Nephron (organoid): ENCODE results near the gene OTUD7B.

ENCODE experiments used
- H3K27ac Mint-ChIP-seq, 3 experiments: 2 replicates each; pipeline ENCODE4 v1.8.0; 2020; ENCODE audit warnings: mixed read lengths in 3 of 3, mild to moderate bottlenecking in 2 of 3, moderate library complexity in 1 of 3
- H3K27me3 Mint-ChIP-seq: 2 replicates; pipeline ENCODE4 v1.8.0; 2021; ENCODE audit warnings: low read depth, mild to moderate bottlenecking, moderate library complexity, mixed read lengths
- H3K36me3 Mint-ChIP-seq: 2 replicates; pipeline ENCODE4 v1.8.0; 2020; ENCODE audit warnings: low read depth, mixed read lengths
- H3K4me1 Mint-ChIP-seq: 2 replicates; pipeline ENCODE4 v1.8.0; 2020; ENCODE audit warnings: mixed read lengths
- H3K4me3 Mint-ChIP-seq, 3 experiments: 2 replicates each; pipeline ENCODE4 v1.8.0; 2020; ENCODE audit warnings: mild to moderate bottlenecking in 3 of 3, mixed read lengths in 3 of 3, moderate library complexity in 2 of 3
- H3K9me3 Mint-ChIP-seq: 2 replicates; pipeline ENCODE4 v1.8.0; 2020; ENCODE audit warnings: mixed read lengths
- TF ChIP-seq, protein P1 (sequence below), 3 experiments: fragments of 200-600 bp; sonication (generic); IDR thresholded peaks; one replicate each; pipeline ENCODE4 v1.5.0; 2021; ENCODE audit warnings: antibody characterized with exemption in 3 of 3; ENCODE audit not compliant: unreplicated experiment in 3 of 3

OTUD7B gene

DNA sequence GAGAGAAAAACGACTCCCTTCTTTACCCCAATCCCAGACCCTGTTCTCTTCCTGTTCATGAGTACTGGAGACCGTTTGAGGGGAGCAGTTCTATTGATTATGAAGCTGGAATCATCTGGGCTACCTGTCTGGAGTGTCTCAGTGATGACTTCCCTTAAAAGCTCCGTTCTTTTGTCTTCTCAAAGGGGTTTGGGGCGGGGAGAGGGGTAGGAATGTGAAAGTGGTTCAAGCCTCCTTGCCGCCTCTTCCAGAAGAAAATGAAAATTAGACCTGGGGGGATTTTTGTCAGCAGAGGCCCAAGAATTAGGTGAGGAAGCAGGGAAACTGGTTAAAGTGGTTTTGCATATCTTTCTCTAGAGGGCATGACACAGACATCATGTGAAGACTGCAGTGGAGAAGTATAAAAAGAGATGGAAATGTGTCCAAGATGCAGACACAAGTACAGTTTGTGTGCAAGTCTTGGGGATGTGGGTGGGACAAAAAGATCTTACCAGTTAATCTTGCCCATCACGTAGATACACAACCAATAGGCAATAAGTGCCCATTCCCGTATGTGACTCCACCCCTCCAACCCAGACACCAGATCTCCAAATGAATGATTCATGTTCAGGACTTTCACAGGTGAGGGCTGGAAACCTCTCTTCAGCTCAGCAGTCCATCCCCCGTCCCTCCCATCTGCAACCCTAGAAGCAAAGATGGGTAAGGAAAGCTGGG lies 73.4 kb downstream of the OTUD7B start:
- peak overlapping the region; percentile 90 to 94 (median 93) for H3K4me3 Mint-ChIP-seq
- H3K27ac Mint-ChIP-seq: peak overlapping the region; percentile 84 to 92 (median 89)
- H3K9me3 Mint-ChIP-seq: no peaks in the 10 kb centered on the region
- TF ChIP-seq, protein P1, sequence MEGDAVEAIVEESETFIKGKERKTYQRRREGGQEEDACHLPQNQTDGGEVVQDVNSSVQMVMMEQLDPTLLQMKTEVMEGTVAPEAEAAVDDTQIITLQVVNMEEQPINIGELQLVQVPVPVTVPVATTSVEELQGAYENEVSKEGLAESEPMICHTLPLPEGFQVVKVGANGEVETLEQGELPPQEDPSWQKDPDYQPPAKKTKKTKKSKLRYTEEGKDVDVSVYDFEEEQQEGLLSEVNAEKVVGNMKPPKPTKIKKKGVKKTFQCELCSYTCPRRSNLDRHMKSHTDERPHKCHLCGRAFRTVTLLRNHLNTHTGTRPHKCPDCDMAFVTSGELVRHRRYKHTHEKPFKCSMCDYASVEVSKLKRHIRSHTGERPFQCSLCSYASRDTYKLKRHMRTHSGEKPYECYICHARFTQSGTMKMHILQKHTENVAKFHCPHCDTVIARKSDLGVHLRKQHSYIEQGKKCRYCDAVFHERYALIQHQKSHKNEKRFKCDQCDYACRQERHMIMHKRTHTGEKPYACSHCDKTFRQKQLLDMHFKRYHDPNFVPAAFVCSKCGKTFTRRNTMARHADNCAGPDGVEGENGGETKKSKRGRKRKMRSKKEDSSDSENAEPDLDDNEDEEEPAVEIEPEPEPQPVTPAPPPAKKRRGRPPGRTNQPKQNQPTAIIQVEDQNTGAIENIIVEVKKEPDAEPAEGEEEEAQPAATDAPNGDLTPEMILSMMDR (IDR thresholded peaks at IDR 0.05; ENCODE audit: unreplicated experiment in 3 of 3): no peak
- no peaks in the 10 kb centered on the region for H3K27me3 Mint-ChIP-seq
- H3K4me1 Mint-ChIP-seq: peaks cover 56% of the 10 kb centered on the region
- H3K36me3 Mint-ChIP-seq: peaks cover 8% of the 10 kb centered on the region

GRCh38 chr1:149936170-149936991 lies 74.1 kb downstream of the OTUD7B start, which contains the start of gene MTMR11:
Gene MTMR11 (minus strand): TSS chr1:149936879. CDS start chr1:149936647, 232 bp downstream.
- H3K27ac Mint-ChIP-seq: peak within 1 kb of the TSS; percentile 84 to 92 (median 89)
- H3K4me3 Mint-ChIP-seq: peak within 1 kb of the TSS; percentile 90 to 94 (median 93)
- TF ChIP-seq, protein P1 (IDR thresholded peaks at IDR 0.05; ENCODE audit: unreplicated experiment in 3 of 3): no peak
- H3K36me3 Mint-ChIP-seq: peaks cover 15% of the 10 kb centered on the region
- no peaks in the 10 kb centered on the region for H3K9me3 Mint-ChIP-seq
- H3K4me1 Mint-ChIP-seq: peaks cover 59% of the 10 kb centered on the region
- H3K27me3 Mint-ChIP-seq: no peaks in the 10 kb centered on the region

- Mint-ChIP-seq H3K27ac (no peak overlapping the region), H3K9me3 (no peaks in the 10 kb centered on the region), H3K4me1 (peaks cover 62% of the 10 kb centered on the region), H3K4me3 (peak overlapping the region; percentile 19 to 93 (median 60)), H3K27me3 (no peaks in the 10 kb centered on the region), H3K36me3 (peaks cover 26% of the 10 kb centered on the region)
- TF ChIP-seq, protein P1 (IDR thresholded peaks at IDR 0.05; ENCODE audit: unreplicated experiment in 3 of 3): no peak
Measured at GRCh38 chr1:149934356-149934755, 76.2 kb downstream of the OTUD7B start.

- H3K4me3 Mint-ChIP-seq: peak overlapping the region in 1 of 3 experiments; percentile 24
Measured at GRCh38 chr1:149933208-149933607, 77.3 kb downstream of the OTUD7B start.

DNA sequence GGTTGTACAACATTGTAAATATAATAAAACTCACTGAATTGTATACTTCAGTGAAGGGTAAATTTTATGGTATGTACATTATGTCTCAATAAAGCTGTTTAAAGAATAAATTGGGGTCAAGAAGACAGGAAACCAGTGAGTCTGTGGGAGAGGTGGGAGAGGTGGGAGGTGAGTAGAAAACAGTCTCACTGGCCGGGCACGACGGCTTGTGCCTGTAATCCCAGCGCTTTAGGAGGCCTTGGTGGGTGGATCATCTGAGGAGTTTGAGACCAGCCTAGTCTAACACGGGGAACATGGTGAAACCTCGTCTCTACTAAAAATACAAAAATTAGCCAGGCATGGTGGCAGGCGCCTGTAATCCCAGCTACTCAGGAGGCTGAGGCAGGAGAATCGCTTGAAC lies 78.1 kb downstream of the OTUD7B start:
- Mint-ChIP-seq H3K27me3 (no peaks in the 10 kb centered on the region), H3K4me1 (peaks cover 68% of the 10 kb centered on the region), H3K4me3 (no peak overlapping the region), H3K27ac (no peak overlapping the region), H3K9me3 (no peaks in the 10 kb centered on the region), H3K36me3 (peaks cover 29% of the 10 kb centered on the region)
- TF ChIP-seq, protein P1 (IDR thresholded peaks at IDR 0.05; ENCODE audit: unreplicated experiment in 3 of 3): no peak

More at GRCh38 chr1:149933208-149933607, 77.3 kb downstream of the OTUD7B start:
- TF ChIP-seq, protein P1 (IDR thresholded peaks at IDR 0.05; ENCODE audit: unreplicated experiment in 3 of 3): no peak
- H3K27ac Mint-ChIP-seq: no peak overlapping the region
- H3K36me3 Mint-ChIP-seq: peaks cover 26% of the 10 kb centered on the region
- peaks cover 67% of the 10 kb centered on the region for H3K4me1 Mint-ChIP-seq
- H3K9me3 Mint-ChIP-seq: no peaks in the 10 kb centered on the region
- H3K27me3 Mint-ChIP-seq: no peaks in the 10 kb centered on the region
